DMS79 (cell line): Measurements from ENCODE around the gene C10orf143.
"Not testable (repeated sequence)": the region's sequence is repeated elsewhere in the genome, so short reads cannot be mapped to it uniquely, and the experiment has no call there.

Source experiments
- DNase-seq: peaks from one replicate; lab custom pipeline; 2025; lab: John Stamatoyannopoulos, UW

C10orf143 gene

GRCh38 chr10:130110246-130111112, at the start of gene C10orf143:
Gene C10orf143, minus strand, starts transcription at chr10:130110830. Its CDS starts 58 bp downstream, at chr10:130110772.
- DNase-seq: peak; percentile 68

DNA sequence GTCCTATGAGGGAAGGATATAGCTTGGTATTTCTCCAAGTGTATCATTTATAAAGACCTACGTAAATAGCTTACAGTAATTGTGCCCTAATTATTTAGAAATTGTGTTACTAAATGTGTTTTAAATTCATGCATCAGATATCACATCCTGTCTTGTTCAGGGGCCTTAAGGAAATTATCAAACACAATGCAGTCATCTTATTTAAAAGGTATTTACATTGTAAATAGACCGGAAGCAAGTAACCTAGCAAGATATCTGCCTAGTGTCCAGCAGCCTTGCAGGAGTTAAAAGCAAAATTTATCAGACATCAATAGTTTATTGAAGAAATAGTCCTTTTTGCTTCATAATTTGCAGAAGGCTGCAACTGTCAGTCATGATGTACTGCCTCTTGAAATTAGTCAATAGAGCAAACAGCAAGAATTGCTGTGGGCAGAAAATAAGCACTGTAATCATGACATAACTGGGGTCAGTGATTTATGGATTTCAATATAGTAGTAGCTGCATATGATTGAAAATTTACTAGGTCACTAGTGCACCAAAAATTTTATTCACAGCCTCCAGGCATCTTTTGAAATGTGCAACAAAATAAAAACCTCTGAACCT, 48.7 kb upstream of the C10orf143 start:
- no peak for DNase-seq

- DNase-seq: no peak
These were observed 35.4 kb upstream of the C10orf143 start for GRCh38 chr10:130146042-130146441.

DNA sequence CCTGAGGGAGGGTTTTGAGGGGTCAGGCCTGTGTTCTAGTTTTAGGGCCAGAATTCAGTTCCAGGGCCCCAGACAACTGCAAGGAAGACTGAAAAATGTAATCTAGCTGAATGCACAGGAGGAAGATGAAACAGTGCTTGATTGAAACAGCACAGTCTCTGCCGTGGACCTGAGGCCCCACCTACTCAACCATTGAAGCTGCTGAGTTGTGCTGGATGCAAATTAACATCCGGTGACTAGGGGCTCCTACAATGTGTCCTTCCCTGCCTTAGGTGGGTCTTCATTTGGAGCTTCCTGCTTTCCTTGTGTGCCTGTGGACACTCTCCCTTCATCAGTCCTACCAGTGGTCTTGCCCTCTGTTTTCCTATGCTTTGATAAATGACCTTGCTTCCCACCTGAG, 31.2 kb upstream of the C10orf143 start:
- DNase-seq: no peak

DNA sequence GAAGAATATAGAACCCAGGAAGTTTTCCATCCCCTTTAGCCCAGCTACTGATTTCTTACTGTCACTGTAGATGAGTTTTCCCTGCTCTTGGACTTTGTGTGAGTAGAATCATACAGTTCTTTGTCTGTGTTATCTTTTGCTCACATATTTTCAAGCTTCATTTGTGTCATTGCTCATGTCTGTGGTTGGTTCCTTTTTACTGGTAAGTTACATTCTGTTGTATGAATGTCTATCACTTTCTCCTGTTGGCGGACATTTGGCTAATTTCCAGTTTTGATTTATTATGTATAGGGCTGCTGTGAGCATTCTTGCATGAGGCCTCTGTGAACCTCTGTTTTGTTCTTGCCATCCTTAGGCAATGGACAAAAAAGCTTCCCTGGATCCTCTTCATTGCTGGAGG, 30.8 kb upstream of the C10orf143 start:
- no peak for DNase-seq

DNA sequence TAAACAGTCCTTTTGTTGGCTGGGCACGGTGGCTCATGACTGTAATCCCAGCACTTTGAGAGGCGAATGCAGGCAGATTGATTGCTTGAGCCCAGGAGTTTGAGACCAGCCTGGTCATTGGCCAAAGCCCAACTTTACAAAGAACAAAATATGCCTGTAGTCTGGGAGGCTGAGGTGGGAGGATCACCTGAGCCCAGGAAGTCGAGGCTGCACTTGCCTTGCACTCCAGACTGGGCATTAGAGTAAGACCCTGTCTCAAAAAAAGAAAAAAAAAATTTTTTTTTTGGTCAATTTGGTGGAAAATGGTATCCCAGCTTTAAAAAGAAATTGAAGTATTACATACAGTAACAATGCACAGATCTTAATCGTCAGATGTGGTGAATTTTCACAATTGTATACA, 30.4 kb upstream of the C10orf143 start:
- no peak for DNase-seq

DNA sequence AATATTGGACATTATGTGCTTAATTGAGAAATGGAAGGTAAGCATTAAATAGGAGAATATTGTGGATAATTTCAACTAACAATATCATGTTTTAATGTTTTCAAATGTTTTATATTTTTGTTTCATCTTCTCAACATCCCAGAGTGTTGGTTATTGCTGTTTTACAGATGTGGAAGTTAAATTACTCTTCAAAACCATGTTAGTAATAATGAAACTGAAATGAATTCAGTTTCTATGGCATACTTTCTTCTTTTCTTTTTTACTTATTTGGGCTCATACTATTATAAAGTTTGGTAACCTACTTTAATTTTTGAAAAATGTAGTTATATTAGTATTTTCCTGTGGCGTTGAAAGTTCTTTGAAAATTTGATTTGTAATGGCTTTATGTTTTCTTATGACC, 29.8 kb upstream of the C10orf143 start:
- DNase-seq: no peak

DNA sequence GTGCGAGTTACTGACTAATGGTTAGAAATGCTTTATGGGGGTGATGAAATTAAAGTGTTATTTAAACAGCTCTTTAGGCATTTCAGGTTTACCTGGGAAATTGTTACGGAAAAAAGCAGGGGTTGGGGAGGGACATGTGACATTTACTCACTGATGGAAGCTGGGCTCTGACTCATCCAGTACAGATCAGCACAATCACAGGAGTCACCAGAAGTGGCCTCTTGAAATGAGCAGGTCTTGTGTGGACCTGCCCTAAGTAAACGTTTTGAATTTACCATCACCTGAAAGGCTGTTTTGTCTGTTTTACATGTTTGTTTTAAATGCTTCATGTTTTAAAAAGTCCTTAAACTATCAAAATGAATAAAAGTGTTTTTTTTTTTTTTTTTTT, 27.8 kb upstream of the C10orf143 start:
- peak; percentile 77 for DNase-seq

- DNase-seq: no peak
These were observed 27.2 kb upstream of the C10orf143 start for GRCh38 chr10:130137659-130138478.

- DNase-seq: no peak
These were observed 26.4 kb upstream of the C10orf143 start for GRCh38 chr10:130137090-130137448.

DNA sequence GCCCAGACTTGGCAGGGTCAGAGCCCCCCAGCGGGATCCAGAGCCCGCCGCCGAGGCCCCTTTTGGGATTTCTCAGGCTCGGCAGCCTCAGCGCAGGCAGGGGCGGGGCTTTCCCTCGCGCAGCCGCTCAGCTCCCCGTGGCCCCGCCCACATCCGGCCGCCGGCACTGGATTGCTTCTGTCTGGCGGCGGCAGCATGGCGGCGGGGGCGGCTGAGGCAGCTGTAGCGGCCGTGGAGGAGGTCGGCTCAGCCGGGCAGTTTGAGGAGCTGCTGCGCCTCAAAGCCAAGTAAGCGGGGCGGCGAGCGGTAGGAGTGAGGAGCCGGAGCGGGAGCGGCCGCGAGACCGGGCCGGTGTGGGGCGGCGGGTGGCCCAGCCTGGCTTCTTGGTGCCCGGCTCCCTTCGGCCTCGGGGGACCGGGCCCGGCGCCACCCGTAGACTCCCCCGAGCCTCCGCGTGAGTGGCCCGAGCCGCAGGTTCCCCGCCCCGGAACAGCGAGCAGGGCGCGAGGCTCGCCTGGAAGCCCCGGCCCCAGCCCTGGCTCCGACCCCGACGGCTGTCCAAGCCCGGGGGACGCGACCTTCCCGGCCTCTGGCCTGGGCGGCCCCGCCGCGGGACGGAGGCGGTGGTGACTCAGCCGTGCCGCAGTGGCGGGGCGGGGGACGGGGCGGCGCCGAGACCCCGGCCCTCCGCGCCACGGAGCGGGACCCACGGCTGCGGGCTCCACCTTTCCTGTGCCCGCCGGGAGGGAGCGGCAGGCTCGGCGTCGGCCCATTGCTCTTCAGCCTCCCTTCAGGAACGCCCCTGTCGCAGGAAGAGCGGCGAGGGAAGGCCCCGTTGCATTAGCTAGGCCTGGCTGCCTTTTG, 25.8 kb upstream of the C10orf143 start, which contains the start of gene GLRX3:
TSS of gene GLRX3 (plus strand) at position 166 of the 864 bp plus-strand sequence. CDS start at position 196, 30 bp downstream.
- DNase-seq: peak; percentile 6

- DNase-seq: no peak
These were observed 25.1 kb upstream of the C10orf143 start for GRCh38 chr10:130135676-130136225.

- DNase-seq: no peak
These were observed 18.3 kb upstream of the C10orf143 start for GRCh38 chr10:130128922-130129321.

GRCh38 chr10:130128062-130128781, 17.6 kb upstream of the C10orf143 start:
- DNase-seq: no peak

DNA sequence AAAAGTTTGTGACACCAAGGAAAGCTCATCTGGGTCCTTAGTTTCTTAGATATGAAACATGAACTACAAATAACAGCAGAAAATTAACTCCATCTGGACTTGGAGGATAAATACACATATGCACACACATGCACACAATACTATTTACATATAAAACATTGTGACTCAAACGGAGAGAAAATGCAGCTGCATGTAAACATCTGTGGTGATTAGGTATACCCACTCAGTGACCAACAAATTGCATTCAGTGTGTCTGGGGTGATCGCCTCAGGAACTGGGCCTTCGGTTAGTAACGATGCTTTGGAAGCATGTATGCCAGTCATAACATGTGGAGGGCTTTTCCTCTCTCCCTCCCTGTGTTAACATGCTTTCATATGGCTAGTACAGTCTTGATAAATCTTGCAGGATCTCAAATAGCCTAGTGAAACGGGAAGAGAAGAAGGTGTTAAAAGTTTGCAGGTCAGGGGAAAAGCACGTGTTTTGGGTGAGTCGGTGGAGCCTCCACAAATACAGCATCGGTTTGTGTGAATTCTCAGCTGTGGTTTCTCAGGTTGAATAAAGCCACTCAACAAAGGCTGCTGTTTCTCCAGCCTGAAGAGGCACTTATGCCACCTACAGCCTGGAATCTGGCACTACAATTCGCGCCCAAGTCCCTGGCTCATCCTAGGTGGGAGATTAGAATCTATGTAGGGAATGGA, 16.9 kb upstream of the C10orf143 start:
- peak; percentile 30 for DNase-seq

- DNase-seq: no peak
These were observed 11.0 kb upstream of the C10orf143 start for GRCh38 chr10:130121486-130122079.

DNA sequence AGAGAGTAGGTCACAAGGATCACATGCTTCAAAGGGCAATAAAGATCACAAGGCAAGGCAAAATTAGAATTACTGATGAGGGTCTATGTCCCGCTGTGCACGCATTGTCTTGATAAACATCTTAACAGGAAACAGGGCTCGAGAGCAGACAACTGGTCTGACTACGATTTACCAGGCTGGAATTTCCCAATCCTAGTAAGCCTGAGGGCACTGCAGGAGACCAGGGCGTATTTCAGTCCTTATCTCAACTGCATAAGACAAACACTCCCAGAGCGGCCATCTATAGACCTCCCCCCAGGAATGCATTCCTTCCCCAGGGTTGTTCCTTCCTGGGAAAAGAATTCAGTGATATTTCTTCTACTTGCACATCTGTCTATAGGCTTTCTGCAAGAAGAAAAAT, 6.9 kb upstream of the C10orf143 start:
- DNase-seq: not testable (repeated sequence)

DNA sequence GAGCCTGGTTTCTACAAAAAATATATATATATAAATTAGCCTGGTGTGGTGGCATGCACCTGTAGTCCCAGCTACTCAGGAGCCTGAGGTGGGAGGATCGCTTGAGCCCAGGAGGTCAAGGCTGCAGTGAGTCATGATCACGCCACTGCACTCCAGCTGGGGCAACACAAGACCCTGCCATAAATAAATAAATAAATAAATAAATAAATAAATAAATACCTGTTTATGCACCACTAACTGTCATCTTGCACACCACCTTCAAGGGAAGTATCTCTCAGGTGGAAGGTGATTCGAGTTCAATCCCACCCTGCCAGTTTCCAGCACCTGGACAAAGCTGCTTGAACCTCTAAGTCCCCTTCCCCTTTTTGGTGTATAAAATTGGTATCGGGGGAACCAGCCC, 6.3 kb upstream of the C10orf143 start:
- not testable (repeated sequence) for DNase-seq

GRCh38 chr10:130112821-130113220, 2.2 kb upstream of the C10orf143 start:
- no peak for DNase-seq

DNA sequence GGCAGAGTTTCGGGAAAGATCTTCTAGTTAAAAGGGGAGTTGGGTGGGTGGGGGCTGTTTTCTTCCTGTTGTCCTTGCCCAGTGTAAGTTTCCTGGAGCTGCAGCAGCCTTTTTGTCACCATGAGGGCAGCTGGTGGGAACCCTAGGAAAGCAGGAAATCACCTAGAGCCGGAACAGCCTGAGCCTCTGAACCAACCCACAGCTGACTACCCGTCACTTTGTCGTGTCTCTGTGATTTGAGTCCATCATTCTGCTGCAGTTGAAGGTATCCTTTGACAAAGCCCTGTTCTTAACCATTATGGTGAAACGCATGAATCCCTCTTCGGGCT, 1.2 kb upstream of the C10orf143 start:
- DNase-seq: no peak
